Lung (tissue), 12 donors: ENCODE measurements around the gene WNK1. TPM values are rescaled to one million over a fixed set of nuclear protein-coding genes. Genes with fewer than 3 reads are reported as not detected.

ENCODE experiments used
- ATAC-seq: fragments of 200-7000 bp; cut with Tn5 transposase; one replicate; pipeline ENCODE4 v1.9.1; 2020; ENCODE audit warnings: moderate number of reproducible peaks; ENCODE audit not compliant: insufficient read depth, low FRiP score
- DNase-seq, 3 donors: peaks; one replicate each; pipeline ENCODE4 v3.0.0-alpha.2; 2013 to 2017
- H3K27ac ChIP-seq, 2 donors: one replicate each; pipeline ENCODE4 v1.5.1; 2013; ENCODE audit warnings: mild to moderate bottlenecking in 2 of 2, moderate library complexity in 2 of 2, control low read depth in 1 of 2, inconsistent platforms in 1 of 2, low read depth in 1 of 2, low read length in 1 of 2
- H3K27me3 ChIP-seq, 3 donors: one replicate each; pipeline ENCODE4 v1.5.1; 2013; ENCODE audit warnings: low read length in 2 of 3; ENCODE audit not compliant: control insufficient read depth in 3 of 3, insufficient read depth in 3 of 3
- H3K36me3 ChIP-seq, 4 donors: one replicate each; pipeline ENCODE4 v1.5.1; 2013; ENCODE audit warnings: low read length in 4 of 4, mild to moderate bottlenecking in 1 of 4, moderate library complexity in 1 of 4; ENCODE audit not compliant: control insufficient read depth in 4 of 4, insufficient read depth in 4 of 4
- H3K4me1 ChIP-seq, 5 donors: one replicate each; pipeline ENCODE4 v1.5.1; 2013; ENCODE audit warnings: low read length in 5 of 5, mild to moderate bottlenecking in 2 of 5, moderate library complexity in 1 of 5; ENCODE audit not compliant: control insufficient read depth in 5 of 5, insufficient read depth in 5 of 5
- H3K4me3 ChIP-seq: one replicate; pipeline ENCODE4 v1.5.1; 2013; ENCODE audit warnings: mild to moderate bottlenecking, control low read depth, moderate library complexity
- H3K9ac ChIP-seq, 2 donors: one replicate each; pipeline ENCODE4 v1.5.1; 2013; ENCODE audit warnings: low read length in 2 of 2, control low read depth in 1 of 2; ENCODE audit not compliant: insufficient read depth in 1 of 2
- H3K9me3 ChIP-seq, 4 donors: one replicate each; pipeline ENCODE4 v1.5.1; 2013; ENCODE audit warnings: low read length in 3 of 4, mild to moderate bottlenecking in 1 of 4, moderate library complexity in 1 of 4; ENCODE audit not compliant: control insufficient read depth in 4 of 4, insufficient read depth in 3 of 4
- WGBS, 2 donors: extraction: QIAGEN DNeasy Blood & Tissue Kit; methylation state at CpG; one replicate each; pipeline ENCODE4 v1.1.7; 2013; 5-methylcytosine and 5-hydroxymethylcytosine counted together
- polyA plus RNA-seq, 2 donors: library from polyadenylated mRNA; stranded (reverse); fragments of 200-250 nt; gene quantifications; one replicate each; pipeline ENCODE4 v1.2.1, GENCODE V29; 2013
- total RNA-seq, 2 donors: library from RNA; depleted of rRNA in 1 of 2; stranded (reverse); fragments of >200 nt in 1 of 2; gene quantifications; one replicate each; pipeline ENCODE4 v1.2.1, GENCODE V29; 2014 to 2021
- TF ChIP-seq, protein P1 (sequence below): IDR thresholded peaks from 2 replicates; pipeline ENCODE4 v1.5.1; 2012; ENCODE audit warnings: mild to moderate bottlenecking; ENCODE audit errors: control extremely low read depth, extremely low read depth
- donor health status: control.
- donor health status: control.
- donor health status: Bipolar disorder and iron deficiency.
- donor health status: healthy.
- donor health status: DM: yes; HTN: yes; CAD: no.

The WNK1 gene
- total and polyA plus RNA-seq, 4 donors, result 23.1 to 269 (median 128) TPM

DNA sequence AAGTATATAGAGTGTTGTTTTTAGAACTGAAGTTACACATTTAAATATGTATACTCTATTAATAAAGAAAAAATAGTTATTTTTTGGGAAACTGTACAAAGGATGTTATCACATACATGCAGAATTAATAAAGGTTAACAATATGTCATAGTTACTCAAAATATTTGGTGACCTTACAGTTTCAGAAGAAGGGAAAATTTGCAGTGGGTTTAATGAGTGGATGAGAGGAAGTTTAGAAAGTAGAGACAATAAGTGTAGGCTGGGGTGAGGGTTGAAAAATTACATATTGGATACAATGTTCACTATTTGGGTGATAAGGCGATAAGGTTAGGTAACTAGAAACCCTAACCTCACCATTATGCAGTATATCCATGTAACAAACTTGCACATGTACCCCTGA, 13.5 kb downstream of the WNK1 start:
- H3K36me3 ChIP-seq, result peaks cover 0 to 4% (median under 1%) of the 10 kb centered on the region in 4 donors
- H3K9ac ChIP-seq, result no peak overlapping the region
- TF ChIP-seq, protein P1, sequence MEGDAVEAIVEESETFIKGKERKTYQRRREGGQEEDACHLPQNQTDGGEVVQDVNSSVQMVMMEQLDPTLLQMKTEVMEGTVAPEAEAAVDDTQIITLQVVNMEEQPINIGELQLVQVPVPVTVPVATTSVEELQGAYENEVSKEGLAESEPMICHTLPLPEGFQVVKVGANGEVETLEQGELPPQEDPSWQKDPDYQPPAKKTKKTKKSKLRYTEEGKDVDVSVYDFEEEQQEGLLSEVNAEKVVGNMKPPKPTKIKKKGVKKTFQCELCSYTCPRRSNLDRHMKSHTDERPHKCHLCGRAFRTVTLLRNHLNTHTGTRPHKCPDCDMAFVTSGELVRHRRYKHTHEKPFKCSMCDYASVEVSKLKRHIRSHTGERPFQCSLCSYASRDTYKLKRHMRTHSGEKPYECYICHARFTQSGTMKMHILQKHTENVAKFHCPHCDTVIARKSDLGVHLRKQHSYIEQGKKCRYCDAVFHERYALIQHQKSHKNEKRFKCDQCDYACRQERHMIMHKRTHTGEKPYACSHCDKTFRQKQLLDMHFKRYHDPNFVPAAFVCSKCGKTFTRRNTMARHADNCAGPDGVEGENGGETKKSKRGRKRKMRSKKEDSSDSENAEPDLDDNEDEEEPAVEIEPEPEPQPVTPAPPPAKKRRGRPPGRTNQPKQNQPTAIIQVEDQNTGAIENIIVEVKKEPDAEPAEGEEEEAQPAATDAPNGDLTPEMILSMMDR, result no peak
- H3K9me3 ChIP-seq, result no peaks in the 10 kb centered on the region
- DNase-seq (no peak), ATAC-seq (no peak)
- no peaks in the 10 kb centered on the region for H3K27me3 ChIP-seq
- H3K4me1 ChIP-seq, result peaks cover 0 to 12% (median 0%) of the 10 kb centered on the region in 5 donors
- no peak overlapping the region for H3K4me3 ChIP-seq
- WGBS, 2 donors, result 97 to 100% methylated on average over 1 of the region's 1 CpG
- no peak overlapping the region for H3K27ac ChIP-seq

DNA sequence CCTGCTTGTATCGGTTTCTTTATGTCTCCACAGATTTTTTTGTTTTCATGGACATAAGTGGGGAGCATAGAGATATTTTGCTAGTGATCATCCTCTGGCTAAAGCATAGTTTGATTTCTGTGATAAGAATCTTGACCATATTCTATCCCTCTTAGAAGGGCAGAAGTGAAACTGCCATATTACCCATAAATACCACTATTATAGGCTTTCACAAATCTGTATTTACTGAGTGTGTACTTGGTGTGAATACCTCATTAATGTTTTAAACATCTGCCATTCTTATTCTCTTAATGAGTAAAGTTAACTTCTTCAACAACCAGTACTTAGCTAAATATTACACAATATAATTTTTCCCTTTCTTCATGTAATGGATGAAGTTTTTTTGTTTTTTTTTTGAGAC, 16.1 kb downstream of the WNK1 start:
- no peaks in the 10 kb centered on the region for H3K9me3 ChIP-seq
- H3K27ac ChIP-seq, result no peak overlapping the region
- H3K4me1 ChIP-seq, result peaks cover 0 to 11% (median 1%) of the 10 kb centered on the region in 5 donors
- H3K27me3 ChIP-seq, result no peaks in the 10 kb centered on the region
- ATAC-seq, result no peak
- H3K4me3 ChIP-seq, result no peak overlapping the region
- 89 to 94% methylated on average over 1 of the region's 1 CpG for WGBS, 2 donors
- no peak overlapping the region for H3K9ac ChIP-seq
- H3K36me3 ChIP-seq, result no peaks in the 10 kb centered on the region
- TF ChIP-seq, protein P1, result no peak
- no peak for DNase-seq

DNA sequence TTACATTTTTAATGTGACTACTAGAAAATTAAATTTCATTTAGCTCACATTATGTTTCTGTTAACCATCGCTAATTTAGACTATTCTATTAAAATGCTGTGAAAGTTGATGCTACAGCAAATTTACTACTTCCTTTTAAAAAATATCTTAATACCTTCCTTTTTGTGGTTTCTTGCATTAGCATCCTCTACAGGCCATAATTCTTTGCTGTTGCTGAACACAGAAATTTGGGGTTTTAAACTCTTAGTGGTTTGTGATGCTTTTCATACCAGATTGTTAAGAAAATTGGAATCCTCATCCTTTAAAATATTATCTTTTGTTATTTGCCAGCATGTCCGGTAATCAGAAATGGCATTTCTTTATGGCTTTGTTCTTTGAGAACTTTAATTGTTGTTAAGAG, 18.1 kb downstream of the WNK1 start:
- DNase-seq, result no peak
- TF ChIP-seq, protein P1, result no peak
- H3K4me1 ChIP-seq, result peaks cover 0 to 14% (median 8%) of the 10 kb centered on the region in 5 donors
- H3K36me3 ChIP-seq, result no peaks in the 10 kb centered on the region
- H3K27ac ChIP-seq, result no peak overlapping the region
- H3K4me3 ChIP-seq, result no peak overlapping the region
- no peaks in the 10 kb centered on the region for H3K27me3 ChIP-seq
- WGBS, 2 donors, result 35 to 59% methylated on average over 2 of the region's 2 CpGs
- no peaks in the 10 kb centered on the region for H3K9me3 ChIP-seq
- ATAC-seq, result no peak
- H3K9ac ChIP-seq, result no peak overlapping the region

DNA sequence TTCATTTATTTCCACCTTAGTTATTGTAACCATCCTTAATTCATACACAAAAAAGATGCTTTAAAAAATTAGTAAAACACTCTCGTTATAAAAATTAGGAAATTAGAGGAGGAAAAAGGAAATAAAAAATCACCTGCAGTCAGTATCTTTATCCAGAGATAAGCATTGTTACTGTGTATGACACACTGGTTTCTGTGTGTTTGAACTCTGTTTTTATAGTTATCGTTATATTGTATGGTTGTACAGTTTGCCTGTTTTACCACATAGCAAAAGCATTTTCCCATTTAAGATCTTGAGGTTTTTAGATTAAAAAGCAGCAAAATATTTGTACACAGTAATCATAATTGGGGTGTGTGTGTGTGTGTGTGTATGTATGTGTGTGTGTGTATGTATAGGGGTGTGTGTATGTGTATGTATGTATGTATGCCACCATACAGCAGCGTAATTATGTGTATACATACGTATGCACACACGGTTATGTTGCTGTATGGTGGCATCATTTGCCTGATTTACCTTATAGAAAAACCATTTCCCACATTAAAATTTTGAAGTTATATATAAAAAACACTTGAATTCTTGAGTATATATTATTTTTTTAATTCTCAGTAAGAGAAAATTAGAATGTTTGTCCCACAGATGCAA, 19.8 kb downstream of the WNK1 start:
- no peak overlapping the region for H3K9ac ChIP-seq
- no peaks in the 10 kb centered on the region for H3K27me3 ChIP-seq
- peaks cover 0 to 17% (median 8%) of the 10 kb centered on the region in 5 donors for H3K4me1 ChIP-seq
- no peak overlapping the region for H3K4me3 ChIP-seq
- no peaks in the 10 kb centered on the region for H3K36me3 ChIP-seq
- TF ChIP-seq, protein P1, result no peak
- H3K9me3 ChIP-seq, result no peaks in the 10 kb centered on the region
- no peak overlapping the region for H3K27ac ChIP-seq
- ATAC-seq (no peak), DNase-seq (no peak)
- 83 to 85% methylated on average over 5 of the region's 5 CpGs for WGBS, 2 donors
